Common myeloid progenitor, CD34-positive (primary cell): ENCODE measurements around the gene IRAK3.

ENCODE experiments used
- CTCF ChIA-PET: fragments of 350-600 bp; sonication (Branson Sonifier 250); formaldehyde crosslinking; loops from one replicate; lab custom pipeline; 2021; ENCODE audit warnings: antibody characterized with exemption; lab: Charles Lee
- POLR2A ChIA-PET: fragments of 350-600 bp; sonication (Branson Sonifier 250); formaldehyde crosslinking; loops from one replicate; lab custom pipeline; 2021; ENCODE audit warnings: antibody characterized with exemption; lab: Charles Lee
- DNase-seq, 3 donors: peaks; one replicate each; pipeline versions ENCODE4 v3.0.0 to v3.0.0-alpha.2; 2013
- H3K27ac ChIP-seq, 2 experiments: 1 replicate in 1 of 2; 2 replicates in 1 of 2; pipeline ENCODE4 v1.7.0; 2013; ENCODE audit warnings: inconsistent platforms in 2 of 2, low read length in 2 of 2, mild to moderate bottlenecking in 2 of 2, low read depth in 1 of 2, moderate library complexity in 1 of 2; ENCODE audit not compliant: severe bottlenecking in 2 of 2, insufficient read depth in 1 of 2, poor library complexity in 1 of 2
- H3K27me3 ChIP-seq, 5 experiments: replicated peaks in 2 of 5; 1 replicate in 3 of 5; 2 replicates in 2 of 5; pipeline versions ENCODE4 v1.6.1 to v1.7.0; 2013; ENCODE audit warnings: low read length in 4 of 5, mild to moderate bottlenecking in 2 of 5, moderate library complexity in 2 of 5, inconsistent platforms in 1 of 5; ENCODE audit not compliant: insufficient read depth in 5 of 5, control insufficient read depth in 4 of 5
- H3K36me3 ChIP-seq, 4 experiments: 1 replicate in 2 of 4; 2 replicates in 2 of 4; pipeline versions ENCODE4 v1.6.1 to v1.7.0; 2013; ENCODE audit warnings: low read length in 3 of 4, control low read depth in 1 of 4, mild to moderate bottlenecking in 1 of 4; ENCODE audit not compliant: control insufficient read depth in 4 of 4, insufficient read depth in 4 of 4
- H3K4me1 ChIP-seq, 4 experiments: 1 replicate in 3 of 4; 2 replicates in 1 of 4; pipeline versions ENCODE4 v1.6.1 to v1.7.1; 2013; ENCODE audit warnings: low read length in 3 of 4, mild to moderate bottlenecking in 3 of 4, control low read depth in 1 of 4, inconsistent platforms in 1 of 4, moderate library complexity in 1 of 4; ENCODE audit not compliant: control insufficient read depth in 4 of 4, insufficient read depth in 4 of 4; ENCODE audit errors: control extremely low read depth in 1 of 4
- H3K4me3 ChIP-seq, 7 experiments: 1 replicate in 4 of 7; 2 replicates in 3 of 7; pipeline versions ENCODE4 v1.5.1 to v1.7.0; 2013; ENCODE audit warnings: mild to moderate bottlenecking in 7 of 7, low read length in 6 of 7, moderate library complexity in 6 of 7, inconsistent platforms in 2 of 7, low read depth in 2 of 7, control low read depth in 1 of 7; ENCODE audit not compliant: insufficient read depth in 4 of 7, control insufficient read depth in 1 of 7; ENCODE audit errors: extremely low read depth in 1 of 7
- H3K9me3 ChIP-seq, 5 experiments: 1 replicate in 4 of 5; 2 replicates in 1 of 5; pipeline versions ENCODE4 v1.6.1 to v1.7.1; 2013; ENCODE audit warnings: low read length in 4 of 5, mild to moderate bottlenecking in 2 of 5, inconsistent platforms in 1 of 5, low read depth in 1 of 5, moderate library complexity in 1 of 5; ENCODE audit not compliant: control insufficient read depth in 4 of 5, insufficient read depth in 2 of 5; ENCODE audit errors: control extremely low read depth in 1 of 5
- WGBS: methylation state at CpG from one replicate; pipeline ENCODE4 v1.1.5; 2013; ENCODE audit not compliant: insufficient coverage; 5-methylcytosine and 5-hydroxymethylcytosine counted together

Gene IRAK3

GRCh38 chr12:66160704-66161103, 28.3 kb upstream of the IRAK3 start:
- no peaks in the 10 kb centered on the region for H3K4me1 ChIP-seq
- CTCF ChIA-PET = interaction anchor here (1.5 to 2.2 kb wide), 4 partner anchors 9 to 17 kb away, joined by 3 to 8 read pairs (median 6); partner anchors contain the start of gene TMBIM4
- WGBS = 95% methylated on average over 18 of the region's 28 CpGs

GRCh38 chr12:66162701-66163100, 26.3 kb upstream of the IRAK3 start:
- peaks cover 0 to 12% (median 3%) of the 10 kb centered on the region in 5 experiments for H3K9me3 ChIP-seq
- 90% methylated on average over 2 of the region's 2 CpGs for WGBS
- H3K4me1 ChIP-seq = peaks cover 0 to 5% (median under 1%) of the 10 kb centered on the region in 4 experiments
- DNase-seq = no peak
- peaks cover 17 to 35% (median 22%) of the 10 kb centered on the region in 4 experiments for H3K36me3 ChIP-seq
- ChIA-PET POLR2A (no interaction called here), CTCF (interaction anchor here (0.9 to 1.3 kb wide), 2 partner anchors 18 to 35 kb away, joined by 3 read pairs; no protein-coding TSS in a partner anchor)
- H3K27me3 ChIP-seq = no peaks in the 10 kb centered on the region
- no peak overlapping the region for H3K4me3 ChIP-seq
- no peak overlapping the region for H3K27ac ChIP-seq

More at GRCh38 chr12:66160704-66161103, 28.3 kb upstream of the IRAK3 start:
- Histone ChIP-seq H3K36me3 (peaks cover 8 to 29% (median 18%) of the 10 kb centered on the region in 4 experiments), H3K9me3 (peaks cover 0 to 12% (median under 1%) of the 10 kb centered on the region in 5 experiments), H3K4me3 (no peak overlapping the region), H3K27ac (no peak overlapping the region), H3K27me3 (no peaks in the 10 kb centered on the region)
- POLR2A ChIA-PET = no interaction called here
- DNase-seq = no peak

- peak in 1 of 3 donors; percentile 42 for DNase-seq
- POLR2A ChIA-PET = no interaction called here
- Histone ChIP-seq H3K4me3 (no peak overlapping the region), H3K27ac (no peak overlapping the region), H3K27me3 (no peaks in the 10 kb centered on the region), H3K9me3 (peaks cover 0 to 12% (median 3%) of the 10 kb centered on the region in 5 experiments), H3K4me1 (peaks cover 2 to 11% (median 5%) of the 10 kb centered on the region in 4 experiments), H3K36me3 (peaks cover 17 to 35% (median 23%) of the 10 kb centered on the region in 4 experiments)
- CTCF ChIA-PET = interaction anchor here (1.3 kb wide), 1 partner anchor 19 kb away, joined by 3 read pairs; no protein-coding TSS in a partner anchor
- WGBS = 100% methylated on average over 1 of the region's 4 CpGs
Observed at GRCh38 chr12:66163289-66163688, 25.7 kb upstream of the IRAK3 start.

GRCh38 chr12:66164349-66164821, 24.6 kb upstream of the IRAK3 start:
- H3K4me3 ChIP-seq = no peak overlapping the region
- no peak overlapping the region for H3K27ac ChIP-seq
- H3K27me3 ChIP-seq = no peaks in the 10 kb centered on the region
- ChIA-PET POLR2A (no interaction called here), CTCF (no interaction called here)
- H3K36me3 ChIP-seq = peaks cover 12 to 27% (median 19%) of the 10 kb centered on the region in 4 experiments
- 100% methylated on average over 1 of the region's 3 CpGs for WGBS
- H3K4me1 ChIP-seq = peaks cover 8 to 19% (median 12%) of the 10 kb centered on the region in 4 experiments
- peaks cover 0 to 12% (median 3%) of the 10 kb centered on the region in 5 experiments for H3K9me3 ChIP-seq
- no peak for DNase-seq

- ChIA-PET CTCF (no interaction called here), POLR2A (no interaction called here)
- Histone ChIP-seq H3K27ac (no peak overlapping the region), H3K27me3 (no peaks in the 10 kb centered on the region), H3K4me1 (peaks cover 8 to 19% (median 12%) of the 10 kb centered on the region in 4 experiments), H3K36me3 (peaks cover 5 to 19% (median 13%) of the 10 kb centered on the region in 4 experiments), H3K9me3 (peaks cover 0 to 10% (median 3%) of the 10 kb centered on the region in 5 experiments), H3K4me3 (no peak overlapping the region)
- WGBS = 100% methylated on average over 1 of the region's 2 CpGs
- no peak for DNase-seq
Observed at GRCh38 chr12:66165141-66165540, 23.9 kb upstream of the IRAK3 start.

GRCh38 chr12:66166561-66166960, 22.5 kb upstream of the IRAK3 start:
- H3K4me3 ChIP-seq = no peak overlapping the region
- H3K9me3 ChIP-seq = peaks cover 0 to 7% (median 3%) of the 10 kb centered on the region in 5 experiments
- WGBS = no CpG with 5 or more reads among the region's 2 CpGs
- ChIA-PET CTCF (no interaction called here), POLR2A (no interaction called here)
- peaks cover 3 to 15% (median 8%) of the 10 kb centered on the region in 4 experiments for H3K36me3 ChIP-seq
- H3K27me3 ChIP-seq = no peaks in the 10 kb centered on the region
- H3K27ac ChIP-seq = no peak overlapping the region
- DNase-seq = no peak
- peaks cover 10 to 22% (median 12%) of the 10 kb centered on the region in 4 experiments for H3K4me1 ChIP-seq

GRCh38 chr12:66168410-66168809, 20.6 kb upstream of the IRAK3 start:
- Histone ChIP-seq H3K36me3 (peaks cover 3 to 15% (median 8%) of the 10 kb centered on the region in 4 experiments), H3K27me3 (no peaks in the 10 kb centered on the region), H3K27ac (peak overlapping the region in 1 of 2 experiments; percentile 98), H3K4me1 (peaks cover 10 to 22% (median 12%) of the 10 kb centered on the region in 4 experiments), H3K4me3 (peak overlapping the region in 6 of 7 experiments; percentile 87 to 97 (median 92)), H3K9me3 (peaks cover 0 to 7% (median 3%) of the 10 kb centered on the region in 5 experiments)
- peak in 1 of 3 donors; percentile 15 for DNase-seq
- POLR2A ChIA-PET = interaction anchor here (1.9 kb wide), 1 partner anchor 23 kb away, joined by 13 read pairs; no protein-coding TSS in a partner anchor
- CTCF ChIA-PET = interaction anchor here (0.7 to 2.6 kb wide), 13 partner anchors 10 to 239 kb away, joined by 3 to 21 read pairs (median 5); partner anchors contain the start of gene IRAK3
- 76% methylated on average over 6 of the region's 8 CpGs for WGBS
